HepG2 (cell line): ENCODE measurements around the gene KRCC1. TPM values are rescaled to one million over a fixed set of nuclear protein-coding genes. Genes with fewer than 3 reads are reported as not detected.
"Not testable (repeated sequence)": the region's sequence is repeated elsewhere in the genome, so short reads cannot be mapped to it uniquely, and the experiment has no call there.

Source experiments
- ATAC-seq: fragments of 200-7000 bp; cut with Tn5 transposase; 3 replicates; pipeline ENCODE4 v1.9.1; 2020; ENCODE audit warnings: mild to moderate bottlenecking, moderate library complexity
- BruUV-seq: library from RNA; stranded (reverse); fragments of 400-500 nt; replicated peaks from 2 replicates; lab custom pipeline; 2021; lab: Mats Ljungman, UMichigan
- CTCF ChIA-PET: fragments of 300-600 bp; formaldehyde crosslinking; extraction: SDS; loops from one replicate; lab custom pipeline; 2021; ENCODE audit warnings: low total read pairs, inconsistent platforms, low intra/inter-chr PET ratio; lab: Yijun Ruan, JAX
- POLR2A ChIA-PET: fragments of 350-600 bp; sonication (Branson Sonifier 250); formaldehyde crosslinking; loops from one replicate; lab custom pipeline; 2020; ENCODE audit warnings: antibody characterized with exemption, inconsistent platforms; lab: Yijun Ruan, JAX
- DNase-seq: peaks from one replicate; pipeline ENCODE4 v3.0.0-alpha.2; 2015; ENCODE audit warnings: low spot score
- FAIRE-seq: peaks from 3 replicates; lab custom pipeline; 2011; peaks lifted over from hg19 to GRCh38; lab: Jason Lieb, UNC
- H2AFZ ChIP-seq: one replicate; pipeline ENCODE4 v1.6.1; 2011; ENCODE audit warnings: low read length, inconsistent platforms
- H3K27ac ChIP-seq: fragments of 300-600 bp; 3 replicates; pipeline ENCODE4 v1.8.0; 2011; ENCODE audit warnings: mixed run types, mild to moderate bottlenecking, mixed read lengths, low read length, inconsistent platforms; ENCODE audit not compliant: insufficient read depth; ENCODE audit errors: extremely low read length
- H3K27me3 ChIP-seq, 2 experiments: fragments of 200-600 bp in 1 of 2; 2 replicates in 1 of 2; 3 replicates in 1 of 2; pipeline versions ENCODE4 v1.6.0 to v1.8.0; 2011; ENCODE audit warnings: low read length in 2 of 2, mild to moderate bottlenecking in 2 of 2, moderate library complexity in 2 of 2, inconsistent platforms in 1 of 2; ENCODE audit not compliant: insufficient read depth in 2 of 2, control insufficient read depth in 1 of 2
- H3K36me3 ChIP-seq, 2 experiments: fragments of 200-600 bp in 1 of 2; replicated peaks in 1 of 2; 2 replicates in 1 of 2; 3 replicates in 1 of 2; pipeline versions ENCODE4 v1.5.1 to v1.8.0; 2011; ENCODE audit warnings: low read length in 2 of 2, inconsistent platforms in 1 of 2; ENCODE audit not compliant: insufficient read depth in 2 of 2, control insufficient read depth in 1 of 2
- H3K4me1 ChIP-seq: 2 replicates; pipeline ENCODE4 v1.5.1; 2012; ENCODE audit warnings: low read length, inconsistent platforms; ENCODE audit not compliant: insufficient read depth
- H3K4me2 ChIP-seq: 2 replicates; pipeline ENCODE4 v1.6.0; 2011; ENCODE audit warnings: low read depth, low read length, inconsistent platforms
- H3K4me3 ChIP-seq, 3 experiments: fragments of 200-600 bp in 1 of 3; sonication (generic), shearing (Covaris generic) in 1 of 3; replicated peaks in 1 of 3; 2 replicates each; pipeline ENCODE4 v1.5.1; 2011 to 2016; ENCODE audit warnings: low read length in 3 of 3, inconsistent platforms in 2 of 3, low read depth in 2 of 3, mild to moderate bottlenecking in 2 of 3, control low read depth in 1 of 3, mixed read lengths in 1 of 3; ENCODE audit not compliant: insufficient read depth in 1 of 3
- H3K79me2 ChIP-seq: one replicate; pipeline ENCODE4 v1.6.1; 2011; ENCODE audit warnings: low read length, inconsistent platforms; ENCODE audit not compliant: insufficient read depth
- H3K9ac ChIP-seq: 2 replicates; pipeline ENCODE4 v1.6.0; 2011; ENCODE audit warnings: mild to moderate bottlenecking, low read depth, low read length, inconsistent platforms; ENCODE audit not compliant: insufficient read depth
- H3K9me3 ChIP-seq: 2 replicates; pipeline ENCODE4 v1.5.1; 2012; ENCODE audit warnings: mild to moderate bottlenecking, low read length
- H4K20me1 ChIP-seq: 2 replicates; pipeline ENCODE4 v1.6.0; 2011; ENCODE audit warnings: inconsistent platforms, mild to moderate bottlenecking, low read length, moderate library complexity; ENCODE audit not compliant: insufficient read depth
- WGBS: methylation state at CpG from one replicate; pipeline ENCODE4 v1.1.6; 2017; ENCODE audit warnings: low lambda C conversion rate; 5-methylcytosine and 5-hydroxymethylcytosine counted together
- in situ Hi-C: cut with HindIII; loops from 2 replicates; pipeline ENCODE4 v1.10.0; 2017; ENCODE audit warnings: low pct_unique_long_range_greater_than_20kb; ENCODE audit not compliant: extremely low pct_ligation_motif_present
- intact Hi-C: fragments of 100-400 bp; cut with micrococcal nuclease; formaldehyde crosslinking; loops from one replicate; pipeline ENCODE4 v1.10.0; 2022; ENCODE audit not compliant: unreplicated experiment
- microRNA-seq: library from miRNA; unstranded; fragments of <30 nt; microRNA quantifications from one replicate; pipeline ENCODE4, GENCODE V29; 2020
- polyA plus RNA-seq, 8 experiments: library from polyadenylated mRNA; depleted of rRNA in 3 of 8; stranded (reverse) in 7 of 8; unstranded in 1 of 8; fragments of >200 nt; fragmentation: Illumina TruSeq in 4 of 8; extraction: Trizol in 4 of 8; gene quantifications; 2 replicates each; pipeline versions ENCODE4 v1.2.1 to v1.2.3, GENCODE V29; 2011 to 2016; ENCODE audit warnings: low read depth in 4 of 8, missing spikeins in 1 of 8, mixed read lengths in 1 of 8; ENCODE audit not compliant: insufficient read depth in 1 of 8
- small RNA-seq, 3 experiments: library from RNA; depleted of rRNA; stranded (forward); fragments of <200 nt; gene quantifications; one replicate each; pipeline ENCODE3, GENCODE V24; 2012; ENCODE audit warnings: low read depth in 2 of 3, low replicate concordance in 1 of 3; ENCODE audit not compliant: insufficient read length in 3 of 3, insufficient read depth in 2 of 3
- total RNA-seq, 5 experiments: library from RNA; depleted of rRNA; stranded (reverse); fragments of >200 nt; fragmentation: Illumina TruSeq; extraction: Trizol; gene quantifications; 2 replicates each; pipeline ENCODE4 v1.2.3, GENCODE V29; 2016; ENCODE audit warnings: low read depth in 1 of 5

KRCC1 gene
- total and polyA plus RNA-seq, 2 of the 13 experiments (the other 11 are each of a cell fraction or from before 2014, with no cell fraction given): 6.5 to 7.7 TPM

- H3K9ac ChIP-seq, in situ Hi-C loops, FAIRE-seq, DNase-seq, H2AFZ ChIP-seq, H3K36me3 ChIP-seq, BruUV-seq, H3K4me3 ChIP-seq, CTCF ChIA-PET, H3K79me2 ChIP-seq, H3K4me2 ChIP-seq, H3K27me3 ChIP-seq, H4K20me1 ChIP-seq, intact Hi-C loops, POLR2A ChIA-PET, H3K27ac ChIP-seq, H3K9me3 ChIP-seq, H3K4me1 ChIP-seq: not testable (repeated sequence)
- no CpG with 5 or more reads among the region's 3 CpGs for WGBS
- peak; percentile 100 for ATAC-seq
Measured at GRCh38 chr2:87981182-87981581, 74.4 kb downstream of the KRCC1 start.

Small RNAs within 50 kb of the gene (microRNA-seq; reads per million reads assigned to microRNA genes)
- gene MIR4780: not detected

Small RNAs within 50 kb of the gene (small RNA-seq; reads per million reads assigned to genes)
- gene MIR4780 (0 reads per million in 3 experiments), gene RNU2-63P (29.8 to 1,094 (median 235) reads per million in 3 experiments)

Other genes starting within 250 kb of the KRCC1 start
- gene RGPD2, start 230.0 kb downstream of the KRCC1 start, total RNA-seq (2016; rRNA removed; fragmentation: Illumina TruSeq; extraction: Trizol): 2.0 and 2.8 TPM in 2 replicates
- 0.57 and 0.68 TPM in 2 replicates for gene RGPD2, start 230.0 kb downstream of the KRCC1 start, polyA plus RNA-seq (2011; rRNA removed)
- gene RNU2-63P, start 39.2 kb downstream of the KRCC1 start, total RNA-seq (2016; rRNA removed; fragmentation: Illumina TruSeq; extraction: Trizol): 6.8 TPM in 1 of 2 replicates, not detected in the other
- gene RNU2-63P, start 39.2 kb downstream of the KRCC1 start, polyA plus RNA-seq (2011; rRNA removed): not detected in 2 replicates
- gene SMYD1, start 12.0 kb upstream of the KRCC1 start, total RNA-seq (2016; rRNA removed; fragmentation: Illumina TruSeq; extraction: Trizol): not detected in 2 replicates
- gene SMYD1, start 12.0 kb upstream of the KRCC1 start, polyA plus RNA-seq (2011; rRNA removed): not detected in 2 replicates
- gene FABP1, start 72.3 kb upstream of the KRCC1 start, total RNA-seq (2016; rRNA removed; fragmentation: Illumina TruSeq; extraction: Trizol): 644 and 930 TPM in 2 replicates
- 1,478 and 1,608 TPM in 2 replicates for gene FABP1, start 72.3 kb upstream of the KRCC1 start, polyA plus RNA-seq (2011; rRNA removed)
- gene THNSL2, start 114.6 kb upstream of the KRCC1 start, total RNA-seq (2016; rRNA removed; fragmentation: Illumina TruSeq; extraction: Trizol): not detected in 2 replicates
- not detected in 2 replicates for gene THNSL2, start 114.6 kb upstream of the KRCC1 start, polyA plus RNA-seq (2011; rRNA removed)